OCI-LY1 (cell line): Measurements from ENCODE around the gene PPM1G.
A peak's percentile ranks its signal among the peaks of the same experiment; 100 is the strongest.

ENCODE experiments used
- H2AFZ ChIP-seq: fragments of 200-600 bp; sonication (generic), shearing (Covaris generic); 2 replicates; pipeline ENCODE4 v1.6.0; 2014; ENCODE audit warnings: antibody characterized with exemption, mild to moderate bottlenecking, low read length
- H3F3A ChIP-seq: fragments of 200-600 bp; sonication (generic), shearing (Covaris generic); 2 replicates; pipeline ENCODE4 v1.6.0; 2014; ENCODE audit warnings: mild to moderate bottlenecking, antibody characterized with exemption, low read length, moderate library complexity; ENCODE audit not compliant: insufficient read depth
- H3K27ac ChIP-seq: fragments of 200-600 bp; sonication (generic); 2 replicates; pipeline ENCODE4 v1.5.1; 2014; ENCODE audit warnings: low read length, mixed run types, mild to moderate bottlenecking, low read depth; ENCODE audit not compliant: poor library complexity, severe bottlenecking
- H3K27me3 ChIP-seq: fragments of 200-600 bp; sonication (generic); 2 replicates; pipeline ENCODE4 v1.6.0; 2014; ENCODE audit warnings: antibody characterized with exemption, mild to moderate bottlenecking, low read length, moderate library complexity; ENCODE audit not compliant: insufficient read depth
- H3K36me3 ChIP-seq: fragments of 200-600 bp; sonication (generic); 2 replicates; pipeline ENCODE4 v1.6.1; 2014; ENCODE audit warnings: mild to moderate bottlenecking, antibody characterized with exemption, low read length, moderate library complexity, mixed read lengths; ENCODE audit not compliant: insufficient read depth
- H3K4me1 ChIP-seq: fragments of 200-600 bp; sonication (generic); 2 replicates; pipeline ENCODE4 v1.5.1; 2014; ENCODE audit warnings: mild to moderate bottlenecking, low read length, moderate library complexity; ENCODE audit not compliant: insufficient read depth, severe bottlenecking
- H3K4me2 ChIP-seq: fragments of 200-600 bp; sonication (generic), shearing (Covaris generic); 2 replicates; pipeline ENCODE4 v1.6.1; 2014; ENCODE audit warnings: low read length
- H3K4me3 ChIP-seq: fragments of 200-600 bp; sonication (generic); 2 replicates; pipeline ENCODE4 v1.5.1; 2014; ENCODE audit warnings: low read length, low read depth, mild to moderate bottlenecking, mixed read lengths; ENCODE audit not compliant: poor library complexity, severe bottlenecking
- H3K79me2 ChIP-seq: fragments of 200-600 bp; shearing (Covaris generic); 2 replicates; pipeline ENCODE4 v1.6.1; 2016; ENCODE audit warnings: mixed run types, low read length, mixed read lengths; ENCODE audit not compliant: insufficient read depth
- H3K9ac ChIP-seq: fragments of 200-600 bp; sonication (generic), shearing (Covaris generic); 2 replicates; pipeline ENCODE4 v1.6.1; 2014; ENCODE audit warnings: mild to moderate bottlenecking, low read length, mixed read lengths
- H3K9me2 ChIP-seq: fragments of 200-600 bp; sonication (generic), shearing (Covaris generic); 2 replicates; pipeline ENCODE4 v1.6.1; 2014; ENCODE audit warnings: low read depth, mild to moderate bottlenecking, low read length, mixed read lengths
- H3K9me3 ChIP-seq: fragments of 200-600 bp; shearing (Covaris generic); 2 replicates; pipeline ENCODE4 v1.6.1; 2014; ENCODE audit warnings: low read length, mixed read lengths
- H4K20me1 ChIP-seq: fragments of 200-600 bp; sonication (generic), shearing (Covaris generic); 2 replicates; pipeline ENCODE4 v1.6.0; 2016; ENCODE audit warnings: mild to moderate bottlenecking, low read length; ENCODE audit not compliant: insufficient read depth
- CTCF ChIP-seq: fragments of 200-600 bp; sonication (generic), shearing (Covaris generic); IDR thresholded peaks from 2 replicates; pipeline ENCODE4 v1.5.1; 2017; ENCODE audit warnings: mild to moderate bottlenecking, antibody characterized with exemption, low read length, moderate library complexity, mixed read lengths
- EZH2 ChIP-seq: fragments of 200-600 bp; sonication (generic), shearing (Covaris generic); IDR thresholded peaks from 2 replicates; pipeline ENCODE4 v1.8.0; 2017; ENCODE audit warnings: borderline replicate concordance, mixed run types, mild to moderate bottlenecking, antibody characterized with exemption, low read length, moderate library complexity, mixed read lengths

The PPM1G gene

DNA sequence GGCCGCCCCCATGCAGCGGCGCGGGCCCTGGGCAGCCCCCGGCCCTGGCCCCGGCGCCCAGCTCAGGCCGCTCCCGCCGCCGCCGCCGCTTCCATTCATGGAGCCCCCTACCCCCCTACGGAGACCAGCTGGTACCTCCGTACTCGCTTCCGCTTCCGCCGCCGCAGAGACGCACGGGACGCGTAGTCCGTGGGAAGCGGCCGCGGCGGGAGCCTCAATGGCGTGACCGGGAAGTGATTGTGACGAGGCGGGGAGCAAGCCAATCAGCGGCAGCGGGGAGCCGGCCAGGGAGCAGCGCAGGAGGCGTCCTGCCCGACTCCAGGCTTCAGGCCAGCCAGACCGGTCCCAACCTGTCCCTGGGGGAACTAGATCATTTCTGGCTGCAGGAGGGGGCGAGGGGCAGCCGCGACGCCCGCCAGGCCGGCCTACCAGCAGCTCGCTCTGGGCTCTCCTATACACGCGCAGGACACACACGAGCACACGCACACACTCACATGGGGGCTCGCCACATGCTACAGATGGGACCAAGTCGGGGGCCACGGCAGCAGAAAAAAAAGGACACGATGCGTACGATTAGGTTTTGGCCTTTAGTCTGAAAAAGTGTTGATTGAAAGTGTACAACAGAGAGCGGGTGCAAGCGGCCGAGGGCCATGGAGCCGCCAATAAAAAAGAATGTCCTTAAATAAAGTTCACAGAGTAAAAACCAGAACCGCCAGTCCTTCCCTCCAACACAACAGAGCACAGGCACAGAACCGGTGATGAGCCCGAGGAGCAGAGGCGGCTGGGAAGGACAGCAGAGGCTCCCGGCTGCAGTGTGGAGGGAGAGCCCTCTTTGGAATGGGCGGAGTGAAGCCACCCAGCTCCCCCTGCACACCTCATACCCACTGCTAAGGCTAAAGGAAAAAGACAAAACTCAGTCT, 28.5 kb downstream of the PPM1G start, which contains the start of gene ZNF513:
ZNF513 (minus strand) TSS at position 109 of the 920 bp plus-strand sequence. CDS start 208 bp downstream, outside the sequence.
- Histone ChIP-seq H4K20me1 (no peaks in the 10 kb centered on the region), H3K9me3 (no peaks in the 10 kb centered on the region), H3K4me1 (peaks cover 25% of the 10 kb centered on the region), H3K79me2 (no peaks in the 10 kb centered on the region), H3K27ac (peak within 1 kb of the TSS; percentile 86), H3K36me3 (peaks cover 90% of the 10 kb centered on the region), H2AFZ (no peak within 1 kb of the TSS), H3K9me2 (no peaks in the 10 kb centered on the region), H3K9ac (peak within 1 kb of the TSS; percentile 96), H3K4me2 (peak within 1 kb of the TSS; percentile 97), H3K27me3 (no peaks in the 10 kb centered on the region), H3F3A (0 out of 2 replicates have a peak, but pooled peaks cover 2% of the 10 kb centered on the region), H3K4me3 (peak within 1 kb of the TSS; percentile 86)
- TF ChIP-seq EZH2 (no peak), CTCF (no peak)

- Histone ChIP-seq H2AFZ (no peak overlapping the region), H3K27me3 (no peaks in the 10 kb centered on the region)
Measured at GRCh38 chr2:27379836-27380625, 29.4 kb downstream of the PPM1G start.

More at GRCh38 chr2:27379836-27380625, 29.4 kb downstream of the PPM1G start:
- no peaks in the 10 kb centered on the region for H3K79me2 ChIP-seq
- H3K9ac ChIP-seq = peak overlapping the region; percentile 96
- H3K4me2 ChIP-seq = peak overlapping the region; percentile 97
- peaks cover 25% of the 10 kb centered on the region for H3K4me1 ChIP-seq
- H3K9me3 ChIP-seq = no peaks in the 10 kb centered on the region
- no peak for TF ChIP-seq CTCF
- no peak for TF ChIP-seq EZH2
- H3K9me2 ChIP-seq = no peaks in the 10 kb centered on the region
- 0 out of 2 replicates have a peak, but pooled peaks cover 2% of the 10 kb centered on the region for H3F3A ChIP-seq
- H4K20me1 ChIP-seq = no peaks in the 10 kb centered on the region
- peak overlapping the region; percentile 86 for H3K4me3 ChIP-seq
- peak overlapping the region; percentile 86 for H3K27ac ChIP-seq
- H3K36me3 ChIP-seq = peaks cover 90% of the 10 kb centered on the region
